B cell (primary cell): ENCODE measurements around the gene PHIP. TPM values are rescaled to one million over a fixed set of nuclear protein-coding genes. Genes with fewer than 3 reads are reported as not detected.

Source experiments
- ATAC-seq: fragments of 200-7000 bp; cut with Tn5 transposase; one replicate; pipeline ENCODE4 v1.10.0; 2021; ENCODE audit warnings: low read depth, mild to moderate bottlenecking, moderate number of reproducible peaks, moderate library complexity
- CTCF ChIA-PET: fragments of 350-600 bp; sonication (Branson Sonifier 250); formaldehyde crosslinking; loops from one replicate; lab custom pipeline; 2021; ENCODE audit warnings: antibody characterized with exemption, inconsistent platforms; lab: Charles Lee
- POLR2A ChIA-PET: fragments of 350-600 bp; sonication (Branson Sonifier 250); formaldehyde crosslinking; loops from one replicate; lab custom pipeline; 2021; ENCODE audit warnings: antibody characterized with exemption; lab: Charles Lee
- DNase-seq: peaks from one replicate; pipeline ENCODE4 v3.0.0; 2013
- H2AFZ ChIP-seq: 2 replicates; pipeline ENCODE4 v1.6.1; 2012; ENCODE audit warnings: mild to moderate bottlenecking, low read depth, low read length; ENCODE audit not compliant: insufficient read depth, poor library complexity, severe bottlenecking
- H3K27ac ChIP-seq, 2 donors: 1 replicate in 1 of 2; 2 replicates in 1 of 2; pipeline ENCODE4 v1.5.1; 2012 to 2013; ENCODE audit warnings: low read length in 2 of 2, mild to moderate bottlenecking in 2 of 2, moderate library complexity in 1 of 2
- H3K27me3 ChIP-seq, 4 experiments: fragments of 200-600 bp in 1 of 4; sonication (generic) in 1 of 4; replicated peaks in 1 of 4; 1 replicate in 2 of 4; 2 replicates in 2 of 4; pipeline versions ENCODE4 v1.6.1 to v1.7.0; 2013 to 2016; ENCODE audit warnings: low read length in 3 of 4, mild to moderate bottlenecking in 2 of 4, mixed read lengths in 1 of 4, moderate library complexity in 1 of 4; ENCODE audit not compliant: insufficient read depth in 4 of 4, control insufficient read depth in 3 of 4; ENCODE audit errors: control extremely low read depth in 1 of 4
- H3K36me3 ChIP-seq, 2 experiments: replicated peaks in 1 of 2; 1 replicate in 1 of 2; 2 replicates in 1 of 2; pipeline versions ENCODE4 v1.6.1 to v1.7.1; 2013; ENCODE audit warnings: low read length in 1 of 2; ENCODE audit not compliant: insufficient read depth in 2 of 2, control insufficient read depth in 1 of 2; ENCODE audit errors: control extremely low read depth in 1 of 2, extremely low read depth in 1 of 2
- H3K4me1 ChIP-seq, 2 donors: fragments of 200-600 bp in 1 of 2; sonication (generic) in 1 of 2; 1 replicate in 1 of 2; 2 replicates in 1 of 2; pipeline versions ENCODE4 v1.5.1 to v1.6.1; 2013 to 2017; ENCODE audit warnings: low read length in 2 of 2; ENCODE audit not compliant: control insufficient read depth in 2 of 2, insufficient read depth in 2 of 2
- H3K4me2 ChIP-seq: replicated peaks from 2 replicates; pipeline ENCODE3; 2012; ENCODE audit warnings: mild to moderate bottlenecking, low read depth, low read length; ENCODE audit not compliant: poor library complexity, severe bottlenecking
- H3K4me3 ChIP-seq, 5 experiments: fragments of 200-600 bp in 1 of 5; sonication (generic) in 1 of 5; 1 replicate in 3 of 5; 2 replicates in 2 of 5; pipeline versions ENCODE4 v1.5.1 to v1.7.0; 2011 to 2016; ENCODE audit warnings: low read length in 4 of 5, mild to moderate bottlenecking in 4 of 5, low read depth in 2 of 5, control low read depth in 1 of 5, moderate library complexity in 1 of 5; ENCODE audit not compliant: insufficient read depth in 1 of 5; ENCODE audit errors: control extremely low read depth in 1 of 5, extremely low read depth in 1 of 5
- H3K79me2 ChIP-seq: fragments of 200-600 bp; sonication (generic); one replicate; pipeline ENCODE4 v1.6.0; 2016; ENCODE audit warnings: low read length; ENCODE audit not compliant: control insufficient read depth, insufficient read depth
- H3K9ac ChIP-seq: fragments of 200-600 bp; sonication (generic); 2 replicates; pipeline ENCODE4 v1.6.1; 2017; ENCODE audit warnings: mild to moderate bottlenecking, low read length, moderate library complexity
- H3K9me3 ChIP-seq, 3 donors: one replicate each; pipeline versions ENCODE4 v1.6.1 to v1.7.1; 2013; ENCODE audit warnings: low read length in 2 of 3; ENCODE audit not compliant: control insufficient read depth in 2 of 3, insufficient read depth in 1 of 3; ENCODE audit errors: control extremely low read depth in 1 of 3
- H4K20me1 ChIP-seq: 2 replicates; pipeline ENCODE4 v1.6.0; 2012; ENCODE audit warnings: mild to moderate bottlenecking, low read length; ENCODE audit not compliant: insufficient read depth, control insufficient read depth, poor library complexity, severe bottlenecking
- H3K27ac Mint-ChIP-seq: one replicate; pipeline ENCODE4 v1.8.0; 2021; ENCODE audit warnings: mixed read lengths
- H3K27me3 Mint-ChIP-seq: one replicate; pipeline ENCODE4 v1.8.0; 2021; ENCODE audit warnings: mixed read lengths
- H3K4me1 Mint-ChIP-seq: one replicate; pipeline ENCODE4 v1.8.0; 2021; ENCODE audit warnings: mixed read lengths
- H3K4me3 Mint-ChIP-seq: one replicate; pipeline ENCODE4 v1.8.0; 2021; ENCODE audit warnings: mixed read lengths
- H3K9me3 Mint-ChIP-seq: one replicate; pipeline ENCODE4 v1.8.0; 2022; ENCODE audit warnings: mixed read lengths; ENCODE audit not compliant: insufficient read depth
- CTCF ChIP-seq: fragments of 200-600 bp; IDR thresholded peaks from one replicate; pipeline ENCODE4 v1.8.0; 2022; ENCODE audit warnings: antibody characterized with exemption, mild to moderate bottlenecking
- EZH2 ChIP-seq: IDR thresholded peaks from 2 replicates; pipeline ENCODE4 v1.6.1; 2012; ENCODE audit warnings: borderline replicate concordance, low read depth, mild to moderate bottlenecking, moderate library complexity, low read length; ENCODE audit not compliant: insufficient read depth, poor library complexity, severe bottlenecking
- WGBS: methylation state at CpG from one replicate; pipeline ENCODE4 v1.1.5; 2013; ENCODE audit warnings: missing lambda C conversion rate; ENCODE audit not compliant: insufficient coverage; 5-methylcytosine and 5-hydroxymethylcytosine counted together
- intact Hi-C: fragments of 100-400 bp; cut with micrococcal nuclease; formaldehyde crosslinking; loops from one replicate; pipeline ENCODE4 v1.10.0; 2022
- polyA plus RNA-seq: library from polyadenylated mRNA; depleted of rRNA; stranded (reverse); fragments of >200 nt; gene quantifications from 2 replicates; pipeline ENCODE4 v1.2.3, GENCODE V29; 2012
- total RNA-seq, 2 donors: library from RNA; stranded (reverse); fragments of 120-200 nt in 1 of 2; gene quantifications; 1 replicate in 1 of 2; 2 replicates in 1 of 2; pipeline versions ENCODE4 v1.2.3 to v1.2.4, GENCODE V29; 2013 to 2022

PHIP gene
- total and polyA plus RNA-seq, 2 donors (not counting 1 experiment from before 2014, with no cell fraction given): 7.4 to 52.7 TPM

GRCh38 chr6:79082304-79082703 lies 4.2 kb upstream of the PHIP start:
- Histone ChIP-seq H3K9me3 (no peaks in the 10 kb centered on the region), H3K27ac (no peak overlapping the region), H3K4me1 (peaks cover 0 to 6% of the 10 kb centered on the region in 2 donors), H2AFZ (no peak overlapping the region), H3K79me2 (no peaks in the 10 kb centered on the region), H3K4me3 (no peak overlapping the region), H3K9ac (no peak overlapping the region), H3K4me2 (no peak overlapping the region), H3K36me3 (no peaks in the 10 kb centered on the region), H3K27me3 (peaks cover 0 to 7% (median 0%) of the 10 kb centered on the region in 4 experiments), H4K20me1 (no peaks in the 10 kb centered on the region)
- TF ChIP-seq EZH2 (no peak), CTCF (no peak)
- CTCF ChIA-PET: no interaction called here
- POLR2A ChIA-PET: no interaction called here
- Mint-ChIP-seq H3K9me3 (no peaks in the 10 kb centered on the region), H3K4me3 (no peak overlapping the region), H3K27ac (no peak overlapping the region), H3K27me3 (peaks cover 10% of the 10 kb centered on the region), H3K4me1 (peaks cover 13% of the 10 kb centered on the region)
- intact Hi-C loops: no loop called here
- WGBS: no CpG with 5 or more reads among the region's 1 CpG
- no peak for ATAC-seq
- no peak for DNase-seq

- Histone ChIP-seq H2AFZ (no peak overlapping the region), H3K36me3 (no peaks in the 10 kb centered on the region), H3K4me1 (peaks cover 0 to 6% of the 10 kb centered on the region in 2 donors), H3K4me3 (no peak overlapping the region), H3K27me3 (peaks cover 0 to 7% (median 0%) of the 10 kb centered on the region in 4 experiments), H3K4me2 (no peak overlapping the region), H3K79me2 (no peaks in the 10 kb centered on the region), H4K20me1 (no peaks in the 10 kb centered on the region), H3K9me3 (no peaks in the 10 kb centered on the region), H3K9ac (no peak overlapping the region), H3K27ac (no peak overlapping the region)
- ChIA-PET POLR2A (no interaction called here), CTCF (no interaction called here)
- Mint-ChIP-seq H3K9me3 (no peaks in the 10 kb centered on the region), H3K27ac (no peak overlapping the region), H3K4me3 (no peak overlapping the region), H3K27me3 (peaks cover 10% of the 10 kb centered on the region), H3K4me1 (peaks cover 15% of the 10 kb centered on the region)
- TF ChIP-seq EZH2 (no peak), CTCF (no peak)
- DNase-seq: no peak
- intact Hi-C loops: no loop called here
- ATAC-seq: no peak
Measured at GRCh38 chr6:79081663-79082062, 3.6 kb upstream of the PHIP start.
